ENCODE results near the gene TTC7B.

The TTC7B gene

DNA sequence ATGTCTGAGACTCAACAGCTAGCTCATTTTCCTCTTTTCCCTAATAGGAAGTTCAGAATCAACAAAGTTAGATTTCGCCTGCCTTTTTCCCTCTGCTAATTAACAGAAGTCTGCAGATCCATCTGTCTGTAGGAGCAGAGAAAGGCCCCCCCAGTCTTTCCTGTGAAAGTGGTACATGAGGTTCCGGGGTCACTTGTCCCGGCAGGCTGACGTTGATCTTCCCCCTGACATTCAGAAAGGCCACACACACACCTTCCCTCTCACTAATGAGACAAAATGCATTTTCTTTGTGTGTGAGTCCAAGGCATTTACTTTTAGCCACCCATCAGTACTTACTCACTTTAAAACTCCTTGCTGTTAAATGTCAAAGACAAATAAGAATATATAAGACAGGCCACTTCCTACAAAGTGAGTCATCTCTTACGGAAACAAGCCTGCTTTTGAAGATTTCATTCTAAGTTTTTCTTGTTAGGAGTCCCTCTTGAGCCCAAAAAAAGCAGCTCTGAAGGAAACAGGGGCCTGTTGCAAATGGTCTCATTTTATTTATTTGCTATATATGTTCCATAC, 138.7 kb downstream of the TTC7B start:
- H3K4me3 ChIP-seq (ENCODE audit: low read depth, low read length), result no peak overlapping the region
- DNase-seq (ENCODE audit: low read depth), result peak; percentile 34
- TF ChIP-seq MYC (IDR thresholded peaks at IDR 0.05; ENCODE audit: low read depth, low read length) (no peak), POLR2A (IDR thresholded peaks at IDR 0.05; ENCODE audit: extremely low read depth, insufficient read length) (no peak)
- TF ChIP-seq, protein P1, sequence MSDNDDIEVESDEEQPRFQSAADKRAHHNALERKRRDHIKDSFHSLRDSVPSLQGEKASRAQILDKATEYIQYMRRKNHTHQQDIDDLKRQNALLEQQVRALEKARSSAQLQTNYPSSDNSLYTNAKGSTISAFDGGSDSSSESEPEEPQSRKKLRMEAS (IDR thresholded peaks at IDR 0.05; ENCODE audit: low read depth, low read length), result no peak
- TF ChIP-seq, protein P2, sequence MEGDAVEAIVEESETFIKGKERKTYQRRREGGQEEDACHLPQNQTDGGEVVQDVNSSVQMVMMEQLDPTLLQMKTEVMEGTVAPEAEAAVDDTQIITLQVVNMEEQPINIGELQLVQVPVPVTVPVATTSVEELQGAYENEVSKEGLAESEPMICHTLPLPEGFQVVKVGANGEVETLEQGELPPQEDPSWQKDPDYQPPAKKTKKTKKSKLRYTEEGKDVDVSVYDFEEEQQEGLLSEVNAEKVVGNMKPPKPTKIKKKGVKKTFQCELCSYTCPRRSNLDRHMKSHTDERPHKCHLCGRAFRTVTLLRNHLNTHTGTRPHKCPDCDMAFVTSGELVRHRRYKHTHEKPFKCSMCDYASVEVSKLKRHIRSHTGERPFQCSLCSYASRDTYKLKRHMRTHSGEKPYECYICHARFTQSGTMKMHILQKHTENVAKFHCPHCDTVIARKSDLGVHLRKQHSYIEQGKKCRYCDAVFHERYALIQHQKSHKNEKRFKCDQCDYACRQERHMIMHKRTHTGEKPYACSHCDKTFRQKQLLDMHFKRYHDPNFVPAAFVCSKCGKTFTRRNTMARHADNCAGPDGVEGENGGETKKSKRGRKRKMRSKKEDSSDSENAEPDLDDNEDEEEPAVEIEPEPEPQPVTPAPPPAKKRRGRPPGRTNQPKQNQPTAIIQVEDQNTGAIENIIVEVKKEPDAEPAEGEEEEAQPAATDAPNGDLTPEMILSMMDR (IDR thresholded peaks at IDR 0.05; ENCODE audit: low read depth, low read length), result no peak

DNA sequence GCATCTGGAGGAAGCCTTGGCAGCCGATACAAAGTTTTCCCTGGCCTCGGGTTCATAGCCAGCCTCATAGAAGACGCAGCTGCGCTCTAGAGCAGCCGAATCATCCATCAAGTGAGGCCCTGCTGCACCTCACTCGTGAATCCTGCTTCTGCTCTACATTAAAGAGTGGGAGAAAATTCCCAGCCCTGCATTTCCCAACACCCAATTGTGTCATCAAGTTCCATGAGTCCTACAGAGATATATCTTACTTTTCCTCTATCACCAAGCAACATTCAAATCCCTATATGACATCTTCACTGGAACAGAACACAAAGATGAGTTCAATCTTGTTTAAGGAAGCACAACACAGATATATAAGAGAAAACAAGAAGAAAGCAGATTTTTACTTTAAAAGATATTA, 139.3 kb downstream of the TTC7B start:
- TF ChIP-seq MYC (IDR thresholded peaks at IDR 0.05; ENCODE audit: low read depth, low read length), result no peak
- TF ChIP-seq, protein P1 (IDR thresholded peaks at IDR 0.05; ENCODE audit: low read depth, low read length), result no peak
- TF ChIP-seq, protein P2 (IDR thresholded peaks at IDR 0.05; ENCODE audit: low read depth, low read length), result no peak
- TF ChIP-seq POLR2A (IDR thresholded peaks at IDR 0.05; ENCODE audit: extremely low read depth, insufficient read length), result no peak
- DNase-seq (ENCODE audit: low read depth), result no peak
- no peak overlapping the region for H3K4me3 ChIP-seq (ENCODE audit: low read depth, low read length)

DNA sequence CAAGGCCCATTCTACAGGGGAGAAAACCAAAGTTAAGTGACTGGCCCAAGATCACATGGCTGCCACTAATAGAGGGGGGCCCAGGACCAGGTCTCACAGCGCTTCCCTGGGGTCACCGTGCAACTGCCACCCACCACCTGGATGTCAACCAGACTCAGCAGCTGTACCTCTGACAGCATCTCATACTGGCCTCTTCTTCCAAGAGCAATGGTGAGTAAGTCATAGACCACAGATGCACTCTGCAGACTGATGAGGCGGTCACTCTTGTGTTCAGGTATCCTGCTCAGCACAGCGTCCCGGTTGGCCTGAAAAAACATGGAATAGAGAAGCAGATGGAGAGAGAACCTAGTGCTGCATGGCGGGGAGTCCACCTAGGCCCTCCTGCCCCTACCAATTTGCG, 139.9 kb downstream of the TTC7B start:
- no peak for TF ChIP-seq POLR2A (IDR thresholded peaks at IDR 0.05; ENCODE audit: extremely low read depth, insufficient read length)
- no peak overlapping the region for H3K4me3 ChIP-seq (ENCODE audit: low read depth, low read length)
- DNase-seq (ENCODE audit: low read depth), result no peak

DNA sequence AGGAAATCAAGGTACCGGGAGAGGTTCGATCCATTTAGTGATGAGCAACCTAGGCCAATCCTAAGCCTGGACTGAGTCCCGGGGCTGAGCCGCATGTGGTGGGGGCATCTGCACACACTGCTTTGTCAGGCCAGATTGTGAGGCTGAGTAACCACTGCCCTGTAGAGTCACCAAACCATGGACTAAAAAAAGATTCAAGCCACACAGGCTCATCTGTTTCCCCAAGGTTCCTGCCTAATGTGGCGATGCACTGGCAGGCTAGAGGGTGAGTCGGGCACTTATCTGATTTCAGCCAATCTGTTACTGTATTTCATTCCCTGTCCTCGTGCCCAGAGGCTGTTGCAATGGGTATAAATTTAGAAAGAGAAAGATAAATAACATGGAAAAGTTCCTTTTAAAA, 140.8 kb downstream of the TTC7B start:
- TF ChIP-seq, protein P2 (IDR thresholded peaks at IDR 0.05; ENCODE audit: low read depth, low read length), result no peak
- TF ChIP-seq, protein P1 (IDR thresholded peaks at IDR 0.05; ENCODE audit: low read depth, low read length), result peak; percentile 11; the same call in 1 of the 2 replicates
- TF ChIP-seq POLR2A (IDR thresholded peaks at IDR 0.05; ENCODE audit: extremely low read depth, insufficient read length), result no peak
- DNase-seq (ENCODE audit: low read depth), result peak; percentile 43
- H3K4me3 ChIP-seq (ENCODE audit: low read depth, low read length), result no peak overlapping the region

DNA sequence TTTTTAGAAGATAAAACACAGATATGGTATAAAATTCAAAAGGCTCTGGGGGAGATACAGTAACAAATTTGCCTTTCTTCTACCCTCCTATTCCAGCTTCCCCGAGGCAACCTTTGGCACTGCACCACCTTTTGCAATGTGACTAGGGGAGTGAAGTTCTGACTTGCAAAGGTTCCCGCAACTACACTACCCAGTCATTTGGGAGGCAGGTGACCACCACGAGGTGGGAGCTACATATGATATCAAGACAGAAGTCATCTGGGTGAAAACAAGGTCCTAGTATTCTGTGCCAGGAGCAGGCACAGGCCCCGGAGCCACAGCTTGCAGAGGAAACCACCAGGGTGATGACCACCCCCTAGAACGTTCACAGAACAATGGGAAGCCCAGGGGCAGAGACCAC, 141.5 kb downstream of the TTC7B start:
- H3K4me3 ChIP-seq (ENCODE audit: low read depth, low read length), result no peak overlapping the region

DNA sequence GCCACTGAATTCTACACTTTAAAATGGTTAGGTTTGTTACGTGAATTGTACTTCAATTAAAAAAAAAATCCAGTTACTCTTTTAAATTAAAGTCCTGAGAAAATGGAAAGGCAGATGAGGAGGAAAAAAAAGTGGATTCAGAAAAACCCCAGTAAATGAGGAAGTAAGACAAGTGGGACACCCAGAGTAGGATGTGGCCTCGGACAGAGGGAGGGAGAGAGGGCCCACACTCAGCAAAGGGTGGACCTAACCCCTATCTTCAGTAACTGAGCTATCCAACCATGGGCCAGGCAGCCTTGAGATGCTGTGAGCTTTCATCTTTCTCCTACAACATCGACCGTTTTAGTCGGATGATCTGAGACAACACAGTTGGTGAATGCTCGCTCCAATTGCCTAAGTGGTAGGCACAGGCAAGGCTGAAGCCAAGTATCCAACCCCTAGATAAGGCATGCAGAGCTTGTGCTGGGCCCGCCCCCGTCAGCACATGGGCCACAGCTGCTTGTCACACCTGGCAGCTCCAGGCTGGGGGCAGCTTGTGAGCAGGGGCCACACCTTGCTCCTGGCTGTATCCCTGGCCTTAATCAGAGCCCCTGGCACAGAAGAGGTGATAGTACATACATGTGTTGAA, 142.1 kb downstream of the TTC7B start:
- H3K4me3 ChIP-seq (ENCODE audit: low read depth, low read length), result no peak overlapping the region
- no peak for TF ChIP-seq POLR2A (IDR thresholded peaks at IDR 0.05; ENCODE audit: extremely low read depth, insufficient read length)
- TF ChIP-seq, protein P1 (IDR thresholded peaks at IDR 0.05; ENCODE audit: low read depth, low read length), result no peak
- TF ChIP-seq, protein P2 (IDR thresholded peaks at IDR 0.05; ENCODE audit: low read depth, low read length), result no peak
- peak; percentile 67 for DNase-seq (ENCODE audit: low read depth)

More for the DNA sequence above, 141.5 kb downstream of the TTC7B start:
- DNase-seq (ENCODE audit: low read depth), result no peak
- TF ChIP-seq MYC (IDR thresholded peaks at IDR 0.05; ENCODE audit: low read depth, low read length), result no peak
- TF ChIP-seq, protein P1 (IDR thresholded peaks at IDR 0.05; ENCODE audit: low read depth, low read length), result no peak
- no peak for TF ChIP-seq POLR2A (IDR thresholded peaks at IDR 0.05; ENCODE audit: extremely low read depth, insufficient read length)
- TF ChIP-seq, protein P2 (IDR thresholded peaks at IDR 0.05; ENCODE audit: low read depth, low read length), result no peak

Measured in NB4 (cell line).